Dendritic cell treated with granulocyte-macrophage colony-stimulating factor and Interleukin-4, amounts not matched to agents 40 ng/mL and 50 ng/mL, for 4 days (primary cell): ENCODE data around the gene MIS18BP1.
A peak's percentile ranks its signal among the peaks of the same experiment; 100 is the strongest.
"Not testable (repeated sequence)": the region's sequence is repeated elsewhere in the genome, so short reads cannot be mapped to it uniquely, and the experiment has no call there.

Experiments
- H3K27ac Mint-ChIP-seq: one replicate; pipeline ENCODE4 v1.8.0; 2022; ENCODE audit warnings: mild to moderate bottlenecking, mixed read lengths
- H3K27me3 Mint-ChIP-seq: one replicate; pipeline ENCODE4 v1.8.0; 2022; ENCODE audit warnings: mild to moderate bottlenecking, mixed read lengths
- H3K36me3 Mint-ChIP-seq: one replicate; pipeline ENCODE4 v1.8.0; 2022; ENCODE audit warnings: low read depth, mixed read lengths
- H3K4me1 Mint-ChIP-seq: one replicate; pipeline ENCODE4 v1.8.0; 2022; ENCODE audit warnings: low read depth, mixed read lengths
- H3K4me3 Mint-ChIP-seq: one replicate; pipeline ENCODE4 v1.8.0; 2022; ENCODE audit warnings: mild to moderate bottlenecking, moderate library complexity, mixed read lengths
- H3K9me3 Mint-ChIP-seq: one replicate; pipeline ENCODE4 v1.8.0; 2022; ENCODE audit warnings: mixed read lengths
- intact Hi-C: fragments of 100-400 bp; cut with micrococcal nuclease; formaldehyde crosslinking; loops from one replicate; pipeline ENCODE4 v1.15.0; 2022

MIS18BP1 gene

GRCh38 chr14:45253070-45253753 lies at the start of gene MIS18BP1:
MIS18BP1 (minus strand) TSS chr14:45253202; CDS start chr14:45247286, 5,916 bp downstream.
- intact Hi-C loops: loop anchor here (1.0 kb wide), 4 partner anchors 118 to 356 kb away; partner anchors contain the start of genes FANCM, PRPF39 and TOGARAM1
- Mint-ChIP-seq H3K36me3 (peaks cover 21% of the 10 kb centered on the region), H3K4me1 (peaks cover 28% of the 10 kb centered on the region), H3K27ac (peak within 1 kb of the TSS; percentile 97), H3K27me3 (no peaks in the 10 kb centered on the region), H3K4me3 (peak within 1 kb of the TSS; percentile 89), H3K9me3 (peaks cover 18% of the 10 kb centered on the region)

- Mint-ChIP-seq H3K36me3 (no peaks in the 10 kb centered on the region), H3K4me1 (no peaks in the 10 kb centered on the region), H3K27ac (no peak overlapping the region), H3K9me3 (no peaks in the 10 kb centered on the region), H3K4me3 (no peak overlapping the region), H3K27me3 (no peaks in the 10 kb centered on the region)
- intact Hi-C loops: no loop called here
These were observed 45.6 kb upstream of the MIS18BP1 start for GRCh38 chr14:45298423-45299117.

GRCh38 chr14:45294796-45295195 lies 41.8 kb upstream of the MIS18BP1 start:
- H3K9me3 Mint-ChIP-seq, intact Hi-C loops, H3K36me3 Mint-ChIP-seq, H3K4me1 Mint-ChIP-seq, H3K27ac Mint-ChIP-seq, H3K4me3 Mint-ChIP-seq, H3K27me3 Mint-ChIP-seq: not testable (repeated sequence)

- no peaks in the 10 kb centered on the region for H3K4me1 Mint-ChIP-seq
- no peaks in the 10 kb centered on the region for H3K9me3 Mint-ChIP-seq
- H3K27me3 Mint-ChIP-seq: no peaks in the 10 kb centered on the region
- H3K4me3 Mint-ChIP-seq: no peak overlapping the region
- no peak overlapping the region for H3K27ac Mint-ChIP-seq
- H3K36me3 Mint-ChIP-seq: no peaks in the 10 kb centered on the region
- intact Hi-C loops: no loop called here
These were observed 37.5 kb upstream of the MIS18BP1 start for GRCh38 chr14:45290547-45290946.

- no peaks in the 10 kb centered on the region for H3K4me1 Mint-ChIP-seq
- peaks cover under 1% of the 10 kb centered on the region for H3K9me3 Mint-ChIP-seq
These were observed 34.6 kb upstream of the MIS18BP1 start for GRCh38 chr14:45287610-45288009.

GRCh38 chr14:45284802-45285201 lies 31.8 kb upstream of the MIS18BP1 start:
- H3K27me3 Mint-ChIP-seq: no peaks in the 10 kb centered on the region
- no peak overlapping the region for H3K27ac Mint-ChIP-seq
- no peaks in the 10 kb centered on the region for H3K36me3 Mint-ChIP-seq
- no peaks in the 10 kb centered on the region for H3K4me1 Mint-ChIP-seq
- intact Hi-C loops: no loop called here
- H3K9me3 Mint-ChIP-seq: peaks cover 24% of the 10 kb centered on the region
- no peak overlapping the region for H3K4me3 Mint-ChIP-seq

More at GRCh38 chr14:45287610-45288009, 34.6 kb upstream of the MIS18BP1 start:
- H3K4me3 Mint-ChIP-seq: no peak overlapping the region
- no peaks in the 10 kb centered on the region for H3K27me3 Mint-ChIP-seq
- no peak overlapping the region for H3K27ac Mint-ChIP-seq
- intact Hi-C loops: no loop called here
- no peaks in the 10 kb centered on the region for H3K36me3 Mint-ChIP-seq

- H3K27me3 Mint-ChIP-seq, H3K4me1 Mint-ChIP-seq, intact Hi-C loops, H3K27ac Mint-ChIP-seq, H3K4me3 Mint-ChIP-seq, H3K36me3 Mint-ChIP-seq: not testable (repeated sequence)
- peaks cover 24% of the 10 kb centered on the region for H3K9me3 Mint-ChIP-seq
These were observed 28.9 kb upstream of the MIS18BP1 start for GRCh38 chr14:45281731-45282400.

- H3K27ac Mint-ChIP-seq: no peak overlapping the region
- H3K4me1 Mint-ChIP-seq: no peaks in the 10 kb centered on the region
- intact Hi-C loops: no loop called here
- H3K9me3 Mint-ChIP-seq: no peaks in the 10 kb centered on the region
- no peaks in the 10 kb centered on the region for H3K27me3 Mint-ChIP-seq
- no peaks in the 10 kb centered on the region for H3K36me3 Mint-ChIP-seq
- H3K4me3 Mint-ChIP-seq: no peak overlapping the region
These were observed 19.0 kb upstream of the MIS18BP1 start for GRCh38 chr14:45271858-45272537.

- Mint-ChIP-seq H3K4me1 (no peaks in the 10 kb centered on the region), H3K27ac (no peak overlapping the region), H3K36me3 (no peaks in the 10 kb centered on the region), H3K27me3 (no peaks in the 10 kb centered on the region), H3K4me3 (no peak overlapping the region), H3K9me3 (no peaks in the 10 kb centered on the region)
- intact Hi-C loops: no loop called here
These were observed 17.0 kb upstream of the MIS18BP1 start for GRCh38 chr14:45270031-45270430.

- no peak overlapping the region for H3K27ac Mint-ChIP-seq
- H3K36me3 Mint-ChIP-seq: no peaks in the 10 kb centered on the region
- no peaks in the 10 kb centered on the region for H3K27me3 Mint-ChIP-seq
- no peak overlapping the region for H3K4me3 Mint-ChIP-seq
- intact Hi-C loops: loop anchor here (5.0 kb wide), 2 partner anchors 35 to 135 kb away; partner anchors contain the start of gene FKBP3
- no peaks in the 10 kb centered on the region for H3K9me3 Mint-ChIP-seq
- H3K4me1 Mint-ChIP-seq: no peaks in the 10 kb centered on the region
These were observed 14.1 kb upstream of the MIS18BP1 start for GRCh38 chr14:45267071-45267470.

- no peak overlapping the region for H3K27ac Mint-ChIP-seq
These were observed 9.6 kb upstream of the MIS18BP1 start for GRCh38 chr14:45262637-45263036.

GRCh38 chr14:45261209-45261608 lies 8.2 kb upstream of the MIS18BP1 start:
- Mint-ChIP-seq H3K9me3 (peaks cover 49% of the 10 kb centered on the region), H3K27me3 (no peaks in the 10 kb centered on the region), H3K4me1 (no peaks in the 10 kb centered on the region), H3K27ac (no peak overlapping the region), H3K4me3 (no peak overlapping the region), H3K36me3 (peaks cover 20% of the 10 kb centered on the region)
- intact Hi-C loops: no loop called here

More at GRCh38 chr14:45262637-45263036, 9.6 kb upstream of the MIS18BP1 start:
- H3K4me1 Mint-ChIP-seq: no peaks in the 10 kb centered on the region
- no peak overlapping the region for H3K4me3 Mint-ChIP-seq
- peaks cover 36% of the 10 kb centered on the region for H3K9me3 Mint-ChIP-seq
- H3K27me3 Mint-ChIP-seq: no peaks in the 10 kb centered on the region
- H3K36me3 Mint-ChIP-seq: peaks cover 17% of the 10 kb centered on the region
- intact Hi-C loops: no loop called here

- Mint-ChIP-seq H3K4me1 (peaks cover 13% of the 10 kb centered on the region), H3K27me3 (no peaks in the 10 kb centered on the region), H3K27ac (no peak overlapping the region), H3K4me3 (no peak overlapping the region), H3K36me3 (peaks cover 21% of the 10 kb centered on the region), H3K9me3 (peaks cover 49% of the 10 kb centered on the region)
- intact Hi-C loops: no loop called here
These were observed 5.8 kb upstream of the MIS18BP1 start for GRCh38 chr14:45258805-45259204.

- no peaks in the 10 kb centered on the region for H3K27me3 Mint-ChIP-seq
- H3K4me3 Mint-ChIP-seq: no peak overlapping the region
- peaks cover 49% of the 10 kb centered on the region for H3K9me3 Mint-ChIP-seq
- peaks cover 28% of the 10 kb centered on the region for H3K36me3 Mint-ChIP-seq
- intact Hi-C loops: no loop called here
- peaks cover 13% of the 10 kb centered on the region for H3K4me1 Mint-ChIP-seq
- H3K27ac Mint-ChIP-seq: no peak overlapping the region
These were observed 5.1 kb upstream of the MIS18BP1 start for GRCh38 chr14:45258073-45258472.
